Keratinocyte (primary cell): ENCODE results near the gene VAT1L. TPM values are rescaled to one million over a fixed set of nuclear protein-coding genes. Genes with fewer than 3 reads are reported as not detected.

Source experiments
- DNase-seq: peaks from one replicate; pipeline ENCODE4 v3.0.0-alpha.2; 2011; ENCODE audit warnings: low read depth, missing footprints, low spot score
- FAIRE-seq: peaks from 2 replicates; lab custom pipeline; 2011; peaks lifted over from hg19 to GRCh38; lab: Jason Lieb, UNC
- H2AFZ ChIP-seq: 2 replicates; pipeline ENCODE4 v1.6.0; 2012; ENCODE audit warnings: low read length, control low read depth, inconsistent platforms; ENCODE audit not compliant: control insufficient read depth
- H3K27ac ChIP-seq: 2 replicates; pipeline ENCODE4 v1.5.1; 2011; ENCODE audit warnings: low read length; ENCODE audit not compliant: control insufficient read depth, insufficient read depth
- H3K27me3 ChIP-seq: 3 replicates; pipeline ENCODE4 v1.6.0; 2011; ENCODE audit warnings: low read length; ENCODE audit not compliant: control insufficient read depth, insufficient read depth; ENCODE audit errors: extremely low read depth
- H3K36me3 ChIP-seq, 2 experiments: 2 replicates in 1 of 2; 3 replicates in 1 of 2; pipeline ENCODE4 v1.5.1; 2011; ENCODE audit warnings: low read length in 2 of 2, mild to moderate bottlenecking in 1 of 2; ENCODE audit not compliant: control insufficient read depth in 2 of 2, insufficient read depth in 2 of 2; ENCODE audit errors: extremely low read depth in 1 of 2
- H3K4me1 ChIP-seq: 3 replicates; pipeline ENCODE4 v1.5.1; 2011; ENCODE audit warnings: low read length; ENCODE audit not compliant: control insufficient read depth, insufficient read depth; ENCODE audit errors: extremely low read depth
- H3K4me2 ChIP-seq: 3 replicates; pipeline ENCODE4 v1.6.0; 2011; ENCODE audit warnings: low read depth, low read length; ENCODE audit not compliant: control insufficient read depth, insufficient read depth; ENCODE audit errors: extremely low read depth
- H3K4me3 ChIP-seq, 3 experiments: fragments of 200-600 bp in 1 of 3; sonication (generic) in 1 of 3; 2 replicates in 2 of 3; 3 replicates in 1 of 3; pipeline ENCODE4 v1.5.1; 2011 to 2016; ENCODE audit warnings: low read length in 3 of 3, mild to moderate bottlenecking in 3 of 3, control low read depth in 2 of 3, inconsistent platforms in 1 of 3, low read depth in 1 of 3, mixed read lengths in 1 of 3, mixed run types in 1 of 3, moderate library complexity in 1 of 3; ENCODE audit not compliant: control insufficient read depth in 2 of 3, insufficient read depth in 2 of 3; ENCODE audit errors: extremely low read depth in 1 of 3
- H3K79me2 ChIP-seq: 2 replicates; pipeline ENCODE4 v1.6.0; 2012; ENCODE audit warnings: low read length; ENCODE audit not compliant: control insufficient read depth, insufficient read depth
- H3K9ac ChIP-seq: 3 replicates; pipeline ENCODE4 v1.6.0; 2011; ENCODE audit warnings: low read length; ENCODE audit not compliant: control insufficient read depth, insufficient read depth; ENCODE audit errors: extremely low read depth
- H3K9me1 ChIP-seq: 3 replicates; pipeline ENCODE4 v1.6.0; 2011; ENCODE audit warnings: low read length; ENCODE audit not compliant: control insufficient read depth, insufficient read depth; ENCODE audit errors: extremely low read depth
- H3K9me3 ChIP-seq: 2 replicates; pipeline ENCODE4 v1.5.1; 2012; ENCODE audit warnings: low read depth, low read length; ENCODE audit not compliant: control insufficient read depth
- H4K20me1 ChIP-seq: 3 replicates; pipeline ENCODE4 v1.6.0; 2011; ENCODE audit warnings: low read length; ENCODE audit not compliant: control insufficient read depth, insufficient read depth; ENCODE audit errors: extremely low read depth
- EZH2 ChIP-seq: IDR thresholded peaks from one replicate; pipeline ENCODE4 v1.6.1; 2012; ENCODE audit warnings: inconsistent platforms, mild to moderate bottlenecking, low read length, moderate library complexity
- dilution Hi-C: fragments of 300-500 bp; cut with MboI; formaldehyde crosslinking; loops from one replicate; pipeline ENCODE4 v1.7.0; 2020; ENCODE audit warnings: low sequenced_read_pairs; ENCODE audit not compliant: extremely low pct_ligation_motif_present
- polyA plus RNA-seq, 5 experiments: library from polyadenylated mRNA; depleted of rRNA in 3 of 5; stranded (reverse) in 3 of 5; stranded (forward) in 1 of 5; unstranded in 1 of 5; fragments of >200 nt; gene quantifications; 1 replicate in 1 of 5; 2 replicates in 3 of 5; 3 replicates in 1 of 5; pipeline versions ENCODE4 v1.2.1 to v1.2.3, GENCODE V29; 2011 to 2012; ENCODE audit warnings: missing spikeins in 2 of 5, low read depth in 1 of 5, low replicate concordance in 1 of 5
- TF ChIP-seq, protein P1 (sequence below), 3 experiments: IDR thresholded peaks in 1 of 3; conservative IDR thresholded peaks in 1 of 3; optimal IDR thresholded peaks in 1 of 3; 2 replicates in 2 of 3; 3 replicates in 1 of 3; pipeline versions ENCODE3 to v1.5.1; 2011; ENCODE audit warnings: low read length in 3 of 3, mild to moderate bottlenecking in 3 of 3, moderate library complexity in 2 of 3, control low read depth in 1 of 3, inconsistent platforms in 1 of 3; ENCODE audit not compliant: insufficient read depth in 2 of 3; ENCODE audit errors: extremely low read depth in 1 of 3

Gene VAT1L
- polyA plus RNA-seq, 1 donor (not counting 4 experiments of a cell fraction or from before 2014, with no cell fraction given), result not detected

DNA sequence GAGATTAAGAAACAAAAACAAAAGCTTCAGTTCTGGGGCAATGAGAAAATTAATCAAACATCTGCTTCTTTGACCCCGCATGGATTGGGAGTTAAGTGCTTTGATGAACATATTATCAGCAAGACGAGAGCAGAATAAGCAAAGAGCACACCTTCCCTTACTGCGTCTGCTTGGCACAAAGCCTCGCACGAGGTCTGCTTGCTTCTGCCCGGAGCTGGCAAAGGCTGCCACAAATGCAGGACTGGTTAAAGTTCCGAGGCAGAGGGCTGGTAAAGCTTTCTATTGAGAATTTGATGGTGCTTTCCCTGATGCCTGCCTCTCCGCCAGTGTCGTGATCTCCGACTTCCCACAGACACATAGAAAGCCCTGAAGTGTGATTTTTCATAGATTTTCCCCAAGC is 17.0 kb downstream of the VAT1L start:
- Histone ChIP-seq H3K9ac (no peak overlapping the region), H3K9me3 (no peaks in the 10 kb centered on the region), H3K4me2 (no peak overlapping the region), H3K9me1 (no peaks in the 10 kb centered on the region), H3K27ac (no peak overlapping the region), H3K4me1 (no peaks in the 10 kb centered on the region), H3K36me3 (no peaks in the 10 kb centered on the region), H4K20me1 (no peaks in the 10 kb centered on the region), H2AFZ (no peak overlapping the region), H3K27me3 (no peaks in the 10 kb centered on the region), H3K4me3 (no peak overlapping the region), H3K79me2 (no peaks in the 10 kb centered on the region)
- FAIRE-seq (no peak), DNase-seq (no peak)
- dilution Hi-C loops, result no loop called here
- TF ChIP-seq EZH2, result no peak
- TF ChIP-seq, protein P1, sequence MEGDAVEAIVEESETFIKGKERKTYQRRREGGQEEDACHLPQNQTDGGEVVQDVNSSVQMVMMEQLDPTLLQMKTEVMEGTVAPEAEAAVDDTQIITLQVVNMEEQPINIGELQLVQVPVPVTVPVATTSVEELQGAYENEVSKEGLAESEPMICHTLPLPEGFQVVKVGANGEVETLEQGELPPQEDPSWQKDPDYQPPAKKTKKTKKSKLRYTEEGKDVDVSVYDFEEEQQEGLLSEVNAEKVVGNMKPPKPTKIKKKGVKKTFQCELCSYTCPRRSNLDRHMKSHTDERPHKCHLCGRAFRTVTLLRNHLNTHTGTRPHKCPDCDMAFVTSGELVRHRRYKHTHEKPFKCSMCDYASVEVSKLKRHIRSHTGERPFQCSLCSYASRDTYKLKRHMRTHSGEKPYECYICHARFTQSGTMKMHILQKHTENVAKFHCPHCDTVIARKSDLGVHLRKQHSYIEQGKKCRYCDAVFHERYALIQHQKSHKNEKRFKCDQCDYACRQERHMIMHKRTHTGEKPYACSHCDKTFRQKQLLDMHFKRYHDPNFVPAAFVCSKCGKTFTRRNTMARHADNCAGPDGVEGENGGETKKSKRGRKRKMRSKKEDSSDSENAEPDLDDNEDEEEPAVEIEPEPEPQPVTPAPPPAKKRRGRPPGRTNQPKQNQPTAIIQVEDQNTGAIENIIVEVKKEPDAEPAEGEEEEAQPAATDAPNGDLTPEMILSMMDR (optimal IDR thresholded peaks at IDR 0.05 in 1 of 3, IDR thresholded peaks at IDR 0.05 in 1 of 3, conservative IDR thresholded peaks at IDR 0.05 in 1 of 3; ENCODE audit: extremely low read depth in 1 of 3, insufficient read depth in 2 of 3, low read length in 3 of 3), result no peak

DNA sequence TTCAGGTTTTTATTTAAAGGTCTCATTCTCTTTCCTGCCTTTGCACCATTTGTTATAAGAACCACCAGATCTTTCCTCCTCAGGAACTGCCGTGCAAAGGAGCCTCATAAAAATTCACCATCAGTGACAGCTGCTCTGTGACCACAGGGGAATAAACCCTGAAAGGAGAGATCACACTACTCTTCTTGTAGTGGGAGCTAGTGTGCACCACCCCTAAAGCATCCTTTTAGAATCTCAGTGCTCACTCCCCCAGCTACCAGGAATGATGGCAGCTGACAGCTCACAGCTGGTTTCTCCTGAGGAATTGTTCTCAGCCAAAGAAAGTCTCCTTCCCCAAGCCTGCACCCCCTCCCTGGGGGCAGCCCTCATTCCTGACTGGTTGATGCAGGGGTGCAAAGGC is 18.7 kb downstream of the VAT1L start:
- Histone ChIP-seq H3K27me3 (no peaks in the 10 kb centered on the region), H3K9me1 (no peaks in the 10 kb centered on the region), H3K4me2 (no peak overlapping the region), H3K9ac (no peak overlapping the region), H3K27ac (no peak overlapping the region), H3K36me3 (no peaks in the 10 kb centered on the region), H4K20me1 (no peaks in the 10 kb centered on the region), H2AFZ (no peak overlapping the region), H3K9me3 (no peaks in the 10 kb centered on the region), H3K4me3 (no peak overlapping the region), H3K4me1 (no peaks in the 10 kb centered on the region), H3K79me2 (no peaks in the 10 kb centered on the region)
- TF ChIP-seq, protein P1 (optimal IDR thresholded peaks at IDR 0.05 in 1 of 3, IDR thresholded peaks at IDR 0.05 in 1 of 3, conservative IDR thresholded peaks at IDR 0.05 in 1 of 3; ENCODE audit: extremely low read depth in 1 of 3, insufficient read depth in 2 of 3, low read length in 3 of 3), result no peak
- no peak for TF ChIP-seq EZH2
- FAIRE-seq (no peak), DNase-seq (no peak)
- dilution Hi-C loops, result no loop called here
